ENCODE results near the gene SERF2.

Gene SERF2

GRCh38 chr15:43748376-43748775, 43.7 kb upstream of the SERF2 start:
- ATAC-seq = no peak
- TF ChIP-seq ZFP30 (CRISPR knock-in tag; IDR thresholded peaks at IDR 0.05) (no peak), OSR1 (CRISPR knock-in tag; IDR thresholded peaks at IDR 0.05) (no peak), ZFP3 (CRISPR knock-in tag; IDR thresholded peaks at IDR 0.05) (no peak), GLIS3 (CRISPR knock-in tag; IDR thresholded peaks at IDR 0.05) (no peak), CSDC2 (CRISPR knock-in tag; IDR thresholded peaks at IDR 0.05) (no peak), ESRRG (CRISPR knock-in tag; IDR thresholded peaks at IDR 0.05) (no peak)

GRCh38 chr15:43749690-43750345, 42.3 kb upstream of the SERF2 start:
- no peak for ATAC-seq
- TF ChIP-seq ZNF8 (CRISPR knock-in tag; IDR thresholded peaks at IDR 0.05) (no peak), POU6F1 (CRISPR knock-in tag; IDR thresholded peaks at IDR 0.05; ENCODE audit: borderline replicate concordance, low read depth) (no peak), SNAI2 (CRISPR knock-in tag; IDR thresholded peaks at IDR 0.05) (no peak), PATZ1 (CRISPR knock-in tag; IDR thresholded peaks at IDR 0.05; ENCODE audit: borderline replicate concordance) (no peak), TOX (CRISPR knock-in tag; IDR thresholded peaks at IDR 0.05; ENCODE audit: borderline replicate concordance) (no peak), TSHZ2 (CRISPR knock-in tag; IDR thresholded peaks at IDR 0.05) (no peak), ISL1 (CRISPR knock-in tag; IDR thresholded peaks at IDR 0.05) (no peak), OSR1 (CRISPR knock-in tag; IDR thresholded peaks at IDR 0.05) (no peak), CSDC2 (CRISPR knock-in tag; IDR thresholded peaks at IDR 0.05) (no peak), ZNF565 (CRISPR knock-in tag; conservative IDR thresholded peaks at IDR 0.05; ENCODE audit: low read depth) (no peak), ZC3H10 (CRISPR knock-in tag; IDR thresholded peaks at IDR 0.05) (no peak), BACH2 (CRISPR knock-in tag; IDR thresholded peaks at IDR 0.05; ENCODE audit: borderline replicate concordance) (no peak), ZFP3 (CRISPR knock-in tag; IDR thresholded peaks at IDR 0.05) (no peak), CREB5 (CRISPR knock-in tag; IDR thresholded peaks at IDR 0.05; ENCODE audit: low read depth) (no peak), ZNF70 (CRISPR knock-in tag; IDR thresholded peaks at IDR 0.05) (no peak)

- TF ChIP-seq OSR1 (CRISPR knock-in tag; IDR thresholded peaks at IDR 0.05) = no peak
- TF ChIP-seq ESRRG (CRISPR knock-in tag; IDR thresholded peaks at IDR 0.05) = no peak
- no peak for TF ChIP-seq BACH2 (CRISPR knock-in tag; IDR thresholded peaks at IDR 0.05; ENCODE audit: borderline replicate concordance)
- no peak for ATAC-seq
Observed at GRCh38 chr15:43751885-43752284, 40.2 kb upstream of the SERF2 start.

- TF ChIP-seq ISL1 (CRISPR knock-in tag; IDR thresholded peaks at IDR 0.05) = peak; percentile 53; the same call in 1 of the 2 replicates
- TF ChIP-seq TCF4 (CRISPR knock-in tag; IDR thresholded peaks at IDR 0.05; ENCODE audit: borderline replicate concordance) = no peak
Observed at GRCh38 chr15:43762824-43763223, 29.3 kb upstream of the SERF2 start.

More at GRCh38 chr15:43762824-43763223, 29.3 kb upstream of the SERF2 start:
- ATAC-seq = peak; percentile 79
